Measurements from ENCODE around the gene STOX2.

STOX2 gene

DNA sequence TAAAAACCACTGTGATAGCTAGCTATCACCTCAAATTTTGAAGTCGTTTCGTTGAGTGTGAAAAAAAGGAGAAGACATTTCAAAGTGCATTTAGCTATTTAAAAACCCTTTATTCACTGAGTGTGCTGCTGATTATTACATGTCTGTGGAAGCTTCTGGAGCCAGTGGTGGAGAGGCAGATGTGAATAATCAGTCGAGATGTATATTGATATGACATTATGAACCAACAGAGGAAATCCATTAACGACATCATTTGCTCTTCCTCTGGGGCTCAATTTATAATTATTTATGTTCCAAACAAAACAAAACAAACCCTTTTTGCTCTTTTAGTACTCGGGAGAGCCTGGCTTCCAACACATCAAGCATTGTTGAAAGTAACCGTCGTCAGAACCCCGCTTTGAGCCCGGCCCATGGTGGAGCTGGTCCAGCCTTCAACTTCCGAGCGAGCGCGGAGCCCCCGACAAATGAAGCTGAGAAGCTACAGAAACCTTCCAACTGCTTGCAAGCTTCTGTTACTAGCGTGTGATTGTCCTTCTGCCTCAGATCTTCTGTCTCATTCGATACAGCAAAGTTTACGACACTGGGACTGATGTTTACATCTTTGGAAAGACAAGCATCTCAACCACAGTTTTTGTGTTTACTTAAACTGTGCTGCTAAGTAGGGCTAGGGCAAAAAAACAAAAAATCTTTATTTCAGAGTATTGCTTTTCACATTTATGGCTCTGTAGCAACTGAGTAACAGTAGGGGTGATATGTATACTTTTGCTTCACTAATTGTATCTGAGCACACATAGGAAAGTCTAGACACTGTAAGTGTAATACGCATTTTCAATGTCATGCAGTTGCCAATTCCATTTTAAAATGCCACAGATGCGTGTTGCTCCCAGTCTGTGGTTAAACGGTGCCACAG is 111.9 kb downstream of the STOX2 start:
- no peak overlapping the region for H3K4me3 ChIP-seq (ENCODE audit: low read length)
- H3K27me3 ChIP-seq (ENCODE audit: control insufficient read depth, insufficient read depth, low read length) = no peaks in the 10 kb centered on the region

DNA sequence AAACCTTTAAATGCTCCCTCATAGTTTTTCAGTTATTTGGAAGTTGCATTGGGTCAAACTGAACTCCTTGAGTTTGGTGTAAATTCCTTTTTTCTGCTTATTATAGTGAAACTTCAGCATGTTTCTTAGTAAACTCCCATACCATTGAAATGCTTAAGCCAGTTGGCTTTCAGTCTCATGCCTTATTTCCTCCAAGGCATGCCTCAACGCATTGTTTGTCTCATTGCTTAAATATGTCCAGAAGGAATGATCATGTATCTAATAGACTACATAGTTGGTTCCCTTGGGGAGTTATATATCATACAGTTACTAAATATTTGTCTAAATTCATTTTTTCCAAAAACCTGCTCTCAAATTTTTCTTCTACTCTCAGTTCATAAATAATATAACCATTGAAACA is 114.0 kb downstream of the STOX2 start:
- H3K4me1 ChIP-seq (ENCODE audit: control insufficient read depth, insufficient read depth, low read length) = peaks cover 4% of the 10 kb centered on the region
- H3K4me3 ChIP-seq (ENCODE audit: low read length) = no peak overlapping the region
- no peak overlapping the region for H3K4me2 ChIP-seq (ENCODE audit: low read length)
- H3K9ac ChIP-seq (ENCODE audit: low read depth, low read length) = no peak overlapping the region
- no peaks in the 10 kb centered on the region for H3K9me3 ChIP-seq (replicated peaks; ENCODE audit: low read length)
- no peaks in the 10 kb centered on the region for H3K36me3 ChIP-seq (ENCODE audit: insufficient read depth, low read length)
- H3K27me3 ChIP-seq (ENCODE audit: control insufficient read depth, insufficient read depth, low read length) = no peaks in the 10 kb centered on the region

More for the DNA sequence above, 111.9 kb downstream of the STOX2 start:
- Histone ChIP-seq H3K36me3 (ENCODE audit: insufficient read depth, low read length) (no peaks in the 10 kb centered on the region), H3K9me3 (replicated peaks; ENCODE audit: low read length) (no peaks in the 10 kb centered on the region), H3K4me1 (ENCODE audit: control insufficient read depth, insufficient read depth, low read length) (peaks cover 4% of the 10 kb centered on the region), H3K9ac (ENCODE audit: low read depth, low read length) (no peak overlapping the region), H3K4me2 (ENCODE audit: low read length) (no peak overlapping the region)

DNA sequence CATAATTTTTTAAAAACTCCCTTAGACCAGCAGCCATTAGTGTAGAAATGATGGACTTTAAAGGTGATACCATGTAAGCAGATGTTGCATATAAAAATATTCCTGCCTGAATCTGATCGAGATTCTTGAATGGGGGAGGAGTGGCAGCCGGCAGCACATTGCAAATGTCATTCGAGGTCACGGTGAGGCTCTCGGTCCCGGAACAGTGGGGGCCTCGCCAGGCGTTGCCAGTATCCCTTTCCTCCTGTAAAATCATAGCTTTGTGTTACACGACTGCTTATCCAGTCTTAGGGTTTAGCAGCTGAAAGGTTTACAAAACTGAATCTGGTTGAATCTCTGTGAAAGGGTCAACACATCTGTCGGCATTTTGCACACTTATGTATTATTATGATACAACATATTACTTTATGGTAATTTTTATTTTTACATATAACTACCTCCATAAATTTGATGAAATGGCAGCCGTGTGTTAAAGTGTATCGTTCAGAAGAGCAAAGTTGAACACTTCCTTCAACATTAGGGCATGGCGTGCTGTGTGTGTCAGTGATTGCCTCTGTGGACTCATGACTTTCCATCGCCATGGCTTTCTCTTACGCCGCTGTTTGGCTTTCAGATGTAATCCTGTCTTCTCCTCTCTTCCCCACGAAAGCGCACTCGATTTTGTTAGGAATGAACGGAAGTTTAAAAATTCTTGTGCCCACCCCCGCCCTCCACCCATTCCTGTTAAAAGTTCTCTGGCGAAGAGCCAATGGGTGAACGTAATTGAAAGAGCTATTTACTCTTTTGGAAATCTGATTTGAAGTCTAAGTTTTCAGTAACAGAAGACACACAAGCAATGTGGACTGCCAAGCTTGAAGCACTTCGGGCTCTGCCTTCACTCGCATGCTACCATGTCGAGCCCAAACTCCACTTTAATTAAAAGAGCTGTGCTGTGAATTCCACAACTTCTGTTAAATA is 114.8 kb downstream of the STOX2 start:
- Histone ChIP-seq H3K9ac (ENCODE audit: low read depth, low read length) (no peak overlapping the region), H3K4me2 (ENCODE audit: low read length) (peak overlapping the region; percentile 69), H3K27me3 (ENCODE audit: control insufficient read depth, insufficient read depth, low read length) (no peaks in the 10 kb centered on the region), H3K4me1 (ENCODE audit: control insufficient read depth, insufficient read depth, low read length) (peaks cover 4% of the 10 kb centered on the region), H3K4me3 (ENCODE audit: low read length) (peak overlapping the region; percentile 46), H3K9me3 (replicated peaks; ENCODE audit: low read length) (no peaks in the 10 kb centered on the region), H3K36me3 (ENCODE audit: insufficient read depth, low read length) (no peaks in the 10 kb centered on the region)

DNA sequence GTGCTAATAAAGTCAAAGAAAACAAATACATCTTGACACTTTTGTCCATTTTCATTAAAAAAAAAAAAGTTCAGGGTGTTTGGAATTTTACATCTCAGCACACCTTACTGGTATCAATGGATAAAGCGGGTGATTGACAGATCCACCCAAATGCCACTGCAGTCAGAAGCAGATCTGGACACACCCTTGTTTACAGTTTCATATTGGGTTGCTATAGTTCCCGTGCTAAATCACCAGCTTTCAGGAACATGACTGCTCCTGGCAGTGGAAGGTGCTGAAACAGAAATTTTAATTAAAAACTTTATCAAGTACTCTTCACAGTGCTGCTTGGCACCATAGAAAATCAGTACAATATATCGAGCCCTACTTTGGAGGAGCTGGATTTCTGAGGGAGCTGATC is 116.3 kb downstream of the STOX2 start:
- Histone ChIP-seq H3K27me3 (ENCODE audit: control insufficient read depth, insufficient read depth, low read length) (no peaks in the 10 kb centered on the region), H3K4me3 (ENCODE audit: low read length) (no peak overlapping the region), H3K9ac (ENCODE audit: low read depth, low read length) (no peak overlapping the region), H3K9me3 (replicated peaks; ENCODE audit: low read length) (no peaks in the 10 kb centered on the region), H3K36me3 (ENCODE audit: insufficient read depth, low read length) (no peaks in the 10 kb centered on the region), H3K4me1 (ENCODE audit: control insufficient read depth, insufficient read depth, low read length) (peaks cover 4% of the 10 kb centered on the region), H3K4me2 (ENCODE audit: low read length) (no peak overlapping the region)

DNA sequence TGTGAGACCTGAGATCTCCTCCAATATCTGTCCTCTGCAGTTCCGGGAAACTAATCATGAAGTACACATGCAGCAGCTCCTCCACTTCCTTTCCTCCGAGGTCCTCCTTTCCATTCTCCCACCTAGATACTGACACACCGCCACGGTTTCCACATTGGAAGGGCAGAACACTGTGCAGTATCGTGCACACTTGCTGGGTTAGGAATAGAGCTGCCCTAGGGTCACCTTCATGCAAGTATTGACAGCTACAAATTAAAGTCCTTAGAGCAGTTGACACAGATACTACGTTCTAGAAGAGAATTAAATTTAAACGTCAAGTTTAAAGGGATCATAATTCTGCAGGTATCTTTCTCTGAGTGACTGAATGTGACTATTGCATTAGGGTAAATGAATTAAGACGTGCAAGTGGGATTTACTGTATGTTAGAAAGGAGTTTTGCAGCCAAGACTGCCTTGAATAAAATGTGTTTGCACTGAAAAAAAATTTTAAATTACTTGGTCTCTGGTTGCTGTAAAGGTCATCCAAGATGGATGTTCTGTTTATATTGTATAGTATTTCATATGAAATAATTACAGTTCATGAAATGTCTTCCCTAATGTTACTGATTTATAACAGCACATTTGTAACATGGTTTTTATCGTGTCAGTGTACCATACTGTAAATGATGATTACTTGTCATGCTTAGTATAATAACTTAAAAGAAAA is 117.7 kb downstream of the STOX2 start:
- Histone ChIP-seq H3K4me2 (ENCODE audit: low read length) (no peak overlapping the region), H3K36me3 (ENCODE audit: insufficient read depth, low read length) (no peaks in the 10 kb centered on the region), H3K9me3 (replicated peaks; ENCODE audit: low read length) (no peaks in the 10 kb centered on the region), H3K27me3 (ENCODE audit: control insufficient read depth, insufficient read depth, low read length) (no peaks in the 10 kb centered on the region), H3K4me3 (ENCODE audit: low read length) (no peak overlapping the region), H3K4me1 (ENCODE audit: control insufficient read depth, insufficient read depth, low read length) (peaks cover 4% of the 10 kb centered on the region), H3K9ac (ENCODE audit: low read depth, low read length) (no peak overlapping the region)

DNA sequence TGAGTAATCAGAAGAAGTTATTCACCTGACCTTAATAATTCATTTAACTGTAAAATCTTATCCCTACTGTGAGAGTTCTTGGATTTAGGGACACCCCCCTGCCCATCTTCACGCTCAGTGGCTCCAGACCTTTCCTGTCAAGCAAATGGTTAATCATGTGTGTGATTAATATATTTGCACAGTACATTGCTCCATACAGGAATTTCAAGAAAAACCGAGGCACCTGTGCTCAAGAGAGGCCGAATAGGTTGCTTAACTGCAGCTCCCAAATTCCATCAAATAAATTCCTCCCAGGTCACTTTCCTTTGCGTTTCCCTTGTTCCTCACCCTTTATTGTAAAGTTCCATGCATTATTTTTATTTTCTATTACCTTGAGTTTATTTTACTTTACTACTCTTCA is 119.5 kb downstream of the STOX2 start:
- peaks cover 2% of the 10 kb centered on the region for H3K4me1 ChIP-seq (ENCODE audit: control insufficient read depth, insufficient read depth, low read length)
- H3K4me3 ChIP-seq (ENCODE audit: low read length) = no peak overlapping the region

DNA sequence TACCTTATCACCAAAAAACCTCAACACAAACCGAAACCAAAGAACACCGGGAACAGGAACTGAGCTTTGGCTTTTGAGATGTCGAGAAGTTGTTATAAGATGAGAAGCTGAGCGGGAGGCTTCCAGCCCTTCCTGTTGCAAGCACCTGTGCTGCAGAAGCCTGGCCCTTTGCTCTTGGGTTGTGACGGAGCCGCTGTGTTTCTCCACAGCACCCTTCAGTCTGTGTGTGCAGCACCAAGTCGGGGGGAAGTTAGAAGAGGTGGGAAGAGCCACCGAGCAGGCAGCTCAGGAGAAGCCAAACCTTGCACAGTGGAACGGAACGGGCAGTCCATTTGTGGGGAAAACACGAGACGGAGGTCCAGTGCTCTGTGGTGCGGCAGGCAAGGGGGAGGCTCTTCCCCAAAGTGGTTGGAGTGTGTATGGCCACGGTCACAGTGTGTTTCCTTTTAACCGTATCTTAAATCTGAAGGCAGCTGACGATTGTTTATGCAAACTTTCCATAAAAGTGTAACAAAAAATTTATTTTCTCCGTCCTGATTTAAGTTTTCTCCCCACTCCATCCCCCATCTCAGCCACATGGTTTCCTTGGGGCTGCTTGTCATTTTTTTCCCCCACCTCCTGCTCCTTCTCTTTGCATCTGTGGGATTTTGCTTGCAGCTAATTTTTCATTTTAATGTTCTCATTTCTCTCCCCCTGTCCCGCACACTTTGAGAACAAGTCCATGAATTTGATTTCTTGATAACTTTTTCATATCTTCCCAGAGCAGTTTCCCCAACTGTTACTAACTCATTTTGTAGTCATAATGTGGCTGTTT is 123.7 kb downstream of the STOX2 start:
- Histone ChIP-seq H3K4me1 (ENCODE audit: control insufficient read depth, insufficient read depth, low read length) (no peaks in the 10 kb centered on the region), H3K9me3 (replicated peaks; ENCODE audit: low read length) (no peaks in the 10 kb centered on the region), H3K27me3 (ENCODE audit: control insufficient read depth, insufficient read depth, low read length) (no peaks in the 10 kb centered on the region), H3K4me2 (ENCODE audit: low read length) (no peak overlapping the region), H3K9ac (ENCODE audit: low read depth, low read length) (no peak overlapping the region), H3K36me3 (ENCODE audit: insufficient read depth, low read length) (no peaks in the 10 kb centered on the region), H3K4me3 (ENCODE audit: low read length) (no peak overlapping the region)

More for the DNA sequence above, 119.5 kb downstream of the STOX2 start:
- Histone ChIP-seq H3K4me2 (ENCODE audit: low read length) (no peak overlapping the region), H3K9ac (ENCODE audit: low read depth, low read length) (no peak overlapping the region), H3K9me3 (replicated peaks; ENCODE audit: low read length) (no peaks in the 10 kb centered on the region), H3K36me3 (ENCODE audit: insufficient read depth, low read length) (no peaks in the 10 kb centered on the region), H3K27me3 (ENCODE audit: control insufficient read depth, insufficient read depth, low read length) (no peaks in the 10 kb centered on the region)

DNA sequence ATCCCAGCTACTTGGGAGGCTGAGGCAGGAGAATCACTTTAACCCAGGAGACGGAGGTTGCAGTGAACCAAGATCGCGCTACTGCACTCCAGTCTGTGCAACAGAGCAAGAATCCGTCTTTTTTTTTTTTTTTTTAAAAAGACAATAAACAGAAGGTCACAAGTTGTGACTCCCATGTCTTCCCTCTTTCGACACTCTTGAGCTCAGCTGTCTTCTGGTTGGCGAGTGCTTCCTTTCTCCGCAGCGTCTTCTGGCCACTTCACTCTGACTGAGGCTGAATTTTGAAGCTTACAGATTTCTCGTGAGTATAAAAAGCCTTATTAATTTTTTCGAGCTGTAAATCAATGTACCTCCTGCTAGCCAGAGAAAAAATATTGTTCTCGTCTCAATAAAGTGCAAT is 124.9 kb downstream of the STOX2 start:
- Histone ChIP-seq H3K36me3 (ENCODE audit: insufficient read depth, low read length) (no peaks in the 10 kb centered on the region), H3K9me3 (replicated peaks; ENCODE audit: low read length) (no peaks in the 10 kb centered on the region), H3K4me1 (ENCODE audit: control insufficient read depth, insufficient read depth, low read length) (no peaks in the 10 kb centered on the region), H3K4me2 (ENCODE audit: low read length) (no peak overlapping the region), H3K27me3 (ENCODE audit: control insufficient read depth, insufficient read depth, low read length) (no peaks in the 10 kb centered on the region), H3K9ac (ENCODE audit: low read depth, low read length) (no peak overlapping the region), H3K4me3 (ENCODE audit: low read length) (no peak overlapping the region)

DNA sequence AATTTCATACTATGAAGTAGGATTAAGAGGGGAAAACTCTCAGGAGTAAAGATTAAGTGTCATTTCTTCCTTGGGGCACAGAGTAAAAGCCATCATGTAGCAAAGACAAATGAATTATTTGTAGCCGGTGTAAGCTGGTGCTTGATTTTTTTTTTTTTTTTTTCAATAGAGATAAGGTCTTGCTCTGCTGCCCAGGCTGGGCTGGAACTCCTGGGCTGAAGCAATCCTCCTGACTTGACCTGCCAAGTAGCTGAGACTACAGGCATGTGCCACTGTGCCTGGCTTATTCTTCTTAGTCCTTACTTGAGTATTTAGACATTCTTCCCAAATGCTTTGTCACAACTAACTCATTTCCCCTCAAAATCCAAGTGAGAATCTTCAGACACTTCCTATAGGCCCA is 125.7 kb downstream of the STOX2 start:
- Histone ChIP-seq H3K4me3 (ENCODE audit: low read length) (no peak overlapping the region), H3K36me3 (ENCODE audit: insufficient read depth, low read length) (no peaks in the 10 kb centered on the region), H3K9ac (ENCODE audit: low read depth, low read length) (no peak overlapping the region), H3K4me1 (ENCODE audit: control insufficient read depth, insufficient read depth, low read length) (no peaks in the 10 kb centered on the region), H3K4me2 (ENCODE audit: low read length) (no peak overlapping the region), H3K9me3 (replicated peaks; ENCODE audit: low read length) (no peaks in the 10 kb centered on the region), H3K27me3 (ENCODE audit: control insufficient read depth, insufficient read depth, low read length) (no peaks in the 10 kb centered on the region)

DNA sequence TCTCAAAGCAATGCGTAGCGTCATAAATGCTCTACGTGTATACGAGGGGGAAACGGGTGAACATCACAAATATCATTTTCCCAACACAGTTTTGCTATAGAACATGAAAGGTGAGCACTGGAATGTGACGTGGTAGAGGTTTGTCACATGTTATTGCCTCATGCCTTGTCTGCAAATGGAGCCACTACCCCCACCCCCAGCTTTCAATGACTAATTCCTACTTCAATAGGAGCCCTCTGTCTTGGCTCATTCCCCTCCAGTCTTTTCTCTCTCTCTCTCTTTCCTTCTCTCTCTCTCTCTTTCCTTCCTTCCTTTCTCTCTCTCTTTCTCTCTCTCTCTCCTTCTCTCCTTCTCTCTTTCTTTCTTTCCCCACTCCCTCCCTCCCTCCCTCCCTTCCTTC is 127.0 kb downstream of the STOX2 start:
- no peak overlapping the region for H3K4me2 ChIP-seq (ENCODE audit: low read length)
- H3K36me3 ChIP-seq (ENCODE audit: insufficient read depth, low read length) = no peaks in the 10 kb centered on the region
- no peak overlapping the region for H3K4me3 ChIP-seq (ENCODE audit: low read length)
- H3K27me3 ChIP-seq (ENCODE audit: control insufficient read depth, insufficient read depth, low read length) = no peaks in the 10 kb centered on the region
- no peaks in the 10 kb centered on the region for H3K9me3 ChIP-seq (replicated peaks; ENCODE audit: low read length)
- H3K9ac ChIP-seq (ENCODE audit: low read depth, low read length) = no peak overlapping the region
- H3K4me1 ChIP-seq (ENCODE audit: control insufficient read depth, insufficient read depth, low read length) = no peaks in the 10 kb centered on the region
